HCT116 (cell line): ENCODE measurements around the gene SERGEF. TPM values are rescaled to one million over a fixed set of nuclear protein-coding genes. Genes with fewer than 3 reads are reported as not detected.

Experiments
- ATAC-seq: fragments of 200-7000 bp; cut with Tn5 transposase; 2 replicates; pipeline ENCODE4 v1.9.1; 2020; ENCODE audit warnings: mild to moderate bottlenecking, moderate library complexity
- BruUV-seq: library from RNA; stranded (reverse); fragments of 400-500 nt; replicated peaks from 2 replicates; lab custom pipeline; 2021; lab: Mats Ljungman, UMichigan
- CTCF ChIA-PET: fragments of 300-600 bp; sonication (Branson Sonifier 250); formaldehyde crosslinking; loops from one replicate; lab custom pipeline; 2021; ENCODE audit warnings: antibody characterized with exemption; lab: Charles Lee
- POLR2A ChIA-PET: fragments of 300-600, 350-600 bp; sonication (Branson Sonifier 250); formaldehyde crosslinking; loops from one replicate; lab custom pipeline; 2021; ENCODE audit warnings: antibody characterized with exemption; lab: Charles Lee
- RAD21 ChIA-PET, 2 experiments: fragments of 300-600 bp; sonication (Branson Sonifier 250); formaldehyde crosslinking; loops; one replicate each; lab custom pipeline; 2023; ENCODE audit warnings: low total read pairs in 2 of 2; ENCODE audit not compliant: uncharacterized antibody in 2 of 2, unreplicated experiment in 2 of 2, low non-redundant PET in 1 of 2; lab: Charles Lee
- DNase-seq: peaks from one replicate; pipeline ENCODE4 v3.0.0-alpha.2; 2010; ENCODE audit warnings: low read depth, low spot score
- H2AFZ ChIP-seq: fragments of 200-600 bp; shearing (Covaris generic), sonication (generic); 2 replicates; pipeline ENCODE4 v1.6.1; 2017; ENCODE audit warnings: low read depth, mixed run types, mixed read lengths, antibody characterized with exemption, low read length; ENCODE audit not compliant: poor library complexity, severe bottlenecking
- H3K27ac ChIP-seq: 2 replicates; pipeline ENCODE4 v1.5.1; 2012; ENCODE audit warnings: low read depth, low read length
- H3K27me3 ChIP-seq: fragments of 200-600 bp; sonication (generic); 2 replicates; pipeline ENCODE4 v1.6.1; 2016; ENCODE audit warnings: mixed run types, low read length, mixed read lengths; ENCODE audit not compliant: insufficient read depth
- H3K36me3 ChIP-seq, 2 experiments: fragments of 200-500 bp in 1 of 2; fragments of 200-600 bp in 1 of 2; sonication (Bioruptor generic) in 1 of 2; sonication (generic) in 1 of 2; 2 replicates each; pipeline versions ENCODE4 v1.5.1 to v1.6.1; 2014 to 2016; ENCODE audit warnings: low read length in 2 of 2, inconsistent platforms in 1 of 2, mixed read lengths in 1 of 2, mixed run types in 1 of 2; ENCODE audit not compliant: insufficient read depth in 2 of 2, control insufficient read depth in 1 of 2
- H3K4me1 ChIP-seq, 2 experiments: fragments of 200-600 bp in 1 of 2; sonication (generic) in 1 of 2; 2 replicates each; pipeline versions ENCODE4 v1.5.1 to v1.6.1; 2012 to 2017; ENCODE audit warnings: low read length in 2 of 2, inconsistent platforms in 1 of 2, mild to moderate bottlenecking in 1 of 2, mixed read lengths in 1 of 2, mixed run types in 1 of 2, moderate library complexity in 1 of 2; ENCODE audit not compliant: insufficient read depth in 2 of 2, control insufficient read depth in 1 of 2
- H3K4me2 ChIP-seq: fragments of 200-600 bp; sonication (generic); 2 replicates; pipeline ENCODE4 v1.6.1; 2017; ENCODE audit warnings: mixed run types, low read length, mixed read lengths
- H3K4me3 ChIP-seq, 2 experiments: fragments of 200-600 bp in 1 of 2; sonication (generic) in 1 of 2; replicated peaks in 1 of 2; 2 replicates each; pipeline ENCODE4 v1.5.1; 2011 to 2016; ENCODE audit warnings: low read length in 2 of 2, control low read depth in 1 of 2, low read depth in 1 of 2, mild to moderate bottlenecking in 1 of 2, mixed read lengths in 1 of 2, mixed run types in 1 of 2
- H3K79me2 ChIP-seq: fragments of 200-600 bp; sonication (generic); 2 replicates; pipeline ENCODE4 v1.6.1; 2017; ENCODE audit warnings: mild to moderate bottlenecking, mixed run types, low read length, moderate library complexity, mixed read lengths; ENCODE audit not compliant: insufficient read depth
- H3K9ac ChIP-seq: fragments of 200-600 bp; sonication (generic); 2 replicates; pipeline ENCODE4 v1.6.1; 2016; ENCODE audit warnings: low read length, mixed read lengths
- H3K9me2 ChIP-seq: fragments of 200-600 bp; sonication (generic), shearing (Covaris generic); 2 replicates; pipeline ENCODE4 v1.6.1; 2017; ENCODE audit warnings: mixed run types, mild to moderate bottlenecking, moderate library complexity; ENCODE audit not compliant: insufficient read depth
- H3K9me3 ChIP-seq, 2 experiments: fragments of 200-500 bp in 1 of 2; fragments of 200-600 bp in 1 of 2; sonication (Bioruptor generic) in 1 of 2; sonication (generic) in 1 of 2; 2 replicates each; pipeline ENCODE4 v1.6.1; 2014 to 2017; ENCODE audit warnings: low read length in 2 of 2, mixed read lengths in 2 of 2, inconsistent platforms in 1 of 2, low read depth in 1 of 2, mild to moderate bottlenecking in 1 of 2, mixed run types in 1 of 2, moderate library complexity in 1 of 2; ENCODE audit not compliant: control insufficient read depth in 1 of 2, insufficient read depth in 1 of 2
- H4K20me1 ChIP-seq: fragments of 200-600 bp; sonication (generic), shearing (Covaris generic); 2 replicates; pipeline ENCODE4 v1.6.1; 2017; ENCODE audit warnings: mixed run types, mild to moderate bottlenecking, moderate library complexity; ENCODE audit not compliant: insufficient read depth
- ATF3 ChIP-seq: IDR thresholded peaks from 2 replicates; pipeline ENCODE4 v1.6.1; 2012
- ELF1 ChIP-seq: IDR thresholded peaks from 2 replicates; pipeline ENCODE4 v1.6.1; 2012; ENCODE audit warnings: low read depth, borderline replicate concordance
- EZH2phosphoT487 ChIP-seq: fragments of 200-600 bp; IDR thresholded peaks from 2 replicates; pipeline ENCODE4 v1.6.1; 2018; ENCODE audit warnings: antibody characterized with exemption, borderline replicate concordance
- FOSL1 ChIP-seq: IDR thresholded peaks from 2 replicates; pipeline ENCODE4 v1.6.1; 2012; ENCODE audit warnings: low read depth
- MAX ChIP-seq: IDR thresholded peaks from 2 replicates; pipeline ENCODE4 v1.6.1; 2012
- SP1 ChIP-seq: IDR thresholded peaks from 2 replicates; pipeline ENCODE4 v1.6.1; 2012; ENCODE audit warnings: low read depth
- ZFX ChIP-seq: fragments of 450-650 bp; IDR thresholded peaks from 2 replicates; pipeline ENCODE4 v1.6.1; 2017
- ZNF274 ChIP-seq: fragments of 200-500 bp; sonication (Bioruptor generic); IDR thresholded peaks from 2 replicates; pipeline ENCODE4 v1.6.1; 2014; ENCODE audit warnings: mild to moderate bottlenecking, low read depth, low read length, inconsistent platforms
- intact Hi-C: fragments of 100-400 bp; cut with micrococcal nuclease; formaldehyde crosslinking; loops from 2 replicates; pipeline ENCODE4 v1.10.0; 2022
- total RNA-seq: library from RNA; stranded (reverse); gene quantifications from one replicate; pipeline ENCODE4 v1.2.1, GENCODE V29; 2021; ENCODE audit not compliant: unreplicated experiment

SERGEF gene
- total RNA-seq, 1 experiment from 2014 or later = 32.8 TPM

GRCh38 chr11:17777086-17777737 lies 235.6 kb downstream of the SERGEF start (continued):
- no peak for TF ChIP-seq SP1

- Histone ChIP-seq H3K79me2 (no peaks in the 10 kb centered on the region), H3K36me3 (no peaks in the 10 kb centered on the region), H3K9me2 (no peaks in the 10 kb centered on the region), H3K9ac (no peak overlapping the region), H3K4me3 (no peak overlapping the region), H4K20me1 (no peaks in the 10 kb centered on the region), H3K9me3 (no peaks in the 10 kb centered on the region), H3K27ac (no peak overlapping the region), H2AFZ (no peak overlapping the region), H3K27me3 (no peaks in the 10 kb centered on the region), H3K4me1 (no peaks in the 10 kb centered on the region), H3K4me2 (no peak overlapping the region)
- DNase-seq = no peak
- ChIA-PET RAD21 (no interaction called here), POLR2A (no interaction called here), CTCF (no interaction called here)
- intact Hi-C loops = no loop called here
- no peak for TF ChIP-seq ZFX
- no peak for TF ChIP-seq ELF1
- no peak for TF ChIP-seq FOSL1
- no peak for TF ChIP-seq MAX
- TF ChIP-seq ZNF274 = no peak
- TF ChIP-seq ATF3 = no peak
- no peak for TF ChIP-seq EZH2phosphoT487
- no TSS peak for BruUV-seq
- no peak for ATAC-seq
These were observed 236.5 kb downstream of the SERGEF start for GRCh38 chr11:17776212-17776875.
